HG02885 (cell line): ENCODE measurements around the gene RFTN2.
A peak's percentile ranks its signal among the peaks of the same experiment; 100 is the strongest.
"Not testable (repeated sequence)": the region's sequence is repeated elsewhere in the genome, so short reads cannot be mapped to it uniquely, and the experiment has no call there.

Experiments used
- ATAC-seq: cut with Tn5 transposase; IDR thresholded peaks from one replicate; pipeline ENCODE4 v1.9.1; 2021; ENCODE audit warnings: mild to moderate bottlenecking; ENCODE audit not compliant: unreplicated experiment, poor library complexity

The RFTN2 gene

GRCh38 chr2:197677056-197677455, 1.7 kb upstream of the RFTN2 start:
- no peak for ATAC-seq

DNA sequence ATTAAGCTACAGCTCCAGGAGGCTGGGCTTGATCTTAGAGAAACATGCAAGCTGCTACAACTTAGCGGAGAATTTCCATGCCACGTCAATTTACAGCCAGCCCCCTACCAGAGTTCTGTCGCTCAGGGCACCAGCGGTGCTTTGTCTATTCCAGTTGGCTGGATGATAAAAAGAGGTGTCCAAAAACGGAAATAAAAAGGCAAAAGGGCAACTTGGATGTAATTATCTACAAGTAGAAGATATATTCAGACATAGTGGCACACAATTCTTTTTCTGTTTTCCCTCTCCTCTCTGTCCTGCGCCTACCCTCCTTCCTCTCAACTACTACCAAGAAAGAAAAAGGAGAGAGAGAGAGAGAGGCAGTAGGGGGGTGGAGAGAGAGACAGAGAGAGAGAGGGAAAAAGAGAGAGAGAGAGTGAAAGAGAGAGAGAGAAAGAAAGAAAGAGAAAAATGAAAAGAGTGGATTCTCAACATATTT, 363 bp upstream of the RFTN2 start:
- no peak for ATAC-seq

GRCh38 chr2:197674591-197674990, 796 bp downstream of the RFTN2 start:
- ATAC-seq: no peak

GRCh38 chr2:197674060-197674459, 1.3 kb downstream of the RFTN2 start:
- no peak for ATAC-seq

- ATAC-seq: no peak
Observed at GRCh38 chr2:197673606-197674005, 1.8 kb downstream of the RFTN2 start.

GRCh38 chr2:197673106-197673505, 2.3 kb downstream of the RFTN2 start:
- no peak for ATAC-seq

DNA sequence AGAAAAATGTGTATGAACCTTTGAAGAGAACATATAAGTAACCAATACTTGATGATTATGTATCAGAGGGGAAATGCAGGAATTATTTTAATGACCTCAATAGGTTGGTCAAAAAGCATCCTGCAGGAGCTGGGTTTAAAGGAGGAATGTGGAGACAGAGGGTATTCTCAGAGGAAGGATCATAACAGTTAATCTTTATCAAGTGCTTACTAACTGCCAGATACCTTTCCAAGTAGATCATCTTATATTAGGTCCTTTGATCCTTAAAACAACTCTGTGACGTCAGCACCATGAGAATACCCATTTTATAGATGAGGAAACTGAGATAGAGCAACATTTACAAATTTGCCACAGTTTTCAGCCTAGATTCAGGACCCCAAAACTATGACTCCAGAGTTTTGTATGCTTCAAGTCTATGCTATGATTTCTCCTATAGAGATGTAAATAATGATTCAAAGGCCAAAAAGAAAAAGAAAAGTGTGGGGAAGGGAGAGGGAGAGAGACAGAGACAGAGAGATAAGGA, 3.0 kb downstream of the RFTN2 start:
- ATAC-seq: no peak

- no peak for ATAC-seq
Observed at GRCh38 chr2:197669077-197669476, 6.3 kb downstream of the RFTN2 start.

GRCh38 chr2:197668296-197668695, 7.1 kb downstream of the RFTN2 start:
- ATAC-seq: no peak

DNA sequence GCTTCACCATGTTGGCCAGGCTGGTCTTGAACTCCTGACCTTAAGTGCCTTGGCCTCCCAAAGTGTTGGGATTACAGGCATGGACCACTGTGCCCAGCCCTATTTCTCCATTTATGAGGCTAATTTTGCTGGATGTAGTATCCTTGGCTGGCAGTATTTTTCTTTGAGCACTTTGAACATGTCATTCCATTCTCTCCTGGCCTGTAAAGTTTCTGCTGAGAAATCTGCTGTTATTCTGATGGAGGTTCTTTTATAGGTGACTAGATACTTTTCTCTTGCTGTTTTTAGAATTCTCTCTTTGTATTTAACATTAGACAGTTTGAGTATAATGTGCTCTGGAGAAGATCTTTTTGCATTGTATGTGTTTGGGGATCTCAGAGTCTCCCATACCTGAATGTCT, 9.1 kb downstream of the RFTN2 start:
- no peak for ATAC-seq

- no peak for ATAC-seq
Observed at GRCh38 chr2:197661626-197662025, 13.8 kb downstream of the RFTN2 start.

- ATAC-seq: no peak
Observed at GRCh38 chr2:197657562-197657961, 17.8 kb downstream of the RFTN2 start.

- ATAC-seq: no peak
Observed at GRCh38 chr2:197647961-197648690, 27.3 kb downstream of the RFTN2 start.

DNA sequence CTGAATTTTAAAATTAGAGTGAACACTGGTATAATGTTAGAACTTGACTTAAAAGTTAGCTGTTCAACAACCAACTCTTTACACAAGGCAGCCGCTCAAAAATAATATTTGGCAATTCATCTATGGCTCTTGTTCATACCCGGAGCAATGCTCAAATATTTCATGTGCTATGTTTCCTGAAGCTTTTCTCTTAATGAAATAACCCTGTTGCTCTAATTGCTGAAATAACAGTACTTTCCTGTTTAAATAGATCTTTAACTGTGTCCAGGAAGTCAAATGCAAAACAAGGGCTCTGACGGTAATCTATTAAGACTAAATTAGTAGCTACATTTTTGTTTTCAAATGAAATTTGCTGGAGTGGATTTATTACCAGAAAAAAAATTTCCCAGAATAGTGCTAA, 33.7 kb downstream of the RFTN2 start:
- ATAC-seq: no peak

DNA sequence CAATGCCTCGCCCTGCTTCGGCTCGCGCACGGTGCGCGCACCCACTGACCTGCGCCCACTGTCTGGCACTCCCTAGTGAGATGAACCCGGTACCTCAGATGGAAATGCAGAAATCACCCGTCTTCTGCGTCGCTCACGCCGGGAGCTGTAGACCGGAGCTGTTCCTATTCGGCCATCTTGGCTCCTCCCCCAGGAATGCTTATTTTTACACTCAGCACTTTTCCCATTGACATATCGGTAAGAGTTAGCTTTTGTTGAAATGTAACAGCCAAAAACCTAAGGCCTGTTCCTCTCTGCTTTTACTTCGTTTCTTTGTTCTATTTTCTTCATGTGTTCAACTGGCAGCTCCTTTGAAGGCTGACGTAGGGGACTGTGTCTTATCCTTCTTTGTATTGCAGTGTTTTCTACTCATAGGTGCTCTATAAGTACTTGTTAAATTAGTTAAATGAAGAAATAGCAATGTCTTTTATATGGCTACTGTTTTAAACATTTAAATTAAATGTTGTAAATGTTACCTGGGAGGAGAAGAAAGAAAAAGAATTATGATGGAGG, 34.7 kb downstream of the RFTN2 start:
- ATAC-seq: not testable (repeated sequence)

GRCh38 chr2:197633109-197633657, 42.2 kb downstream of the RFTN2 start:
- no peak for ATAC-seq

GRCh38 chr2:197628043-197628500, 47.3 kb downstream of the RFTN2 start:
- peak; percentile 58 for ATAC-seq

GRCh38 chr2:197626965-197627625, 48.3 kb downstream of the RFTN2 start:
- ATAC-seq: no peak

DNA sequence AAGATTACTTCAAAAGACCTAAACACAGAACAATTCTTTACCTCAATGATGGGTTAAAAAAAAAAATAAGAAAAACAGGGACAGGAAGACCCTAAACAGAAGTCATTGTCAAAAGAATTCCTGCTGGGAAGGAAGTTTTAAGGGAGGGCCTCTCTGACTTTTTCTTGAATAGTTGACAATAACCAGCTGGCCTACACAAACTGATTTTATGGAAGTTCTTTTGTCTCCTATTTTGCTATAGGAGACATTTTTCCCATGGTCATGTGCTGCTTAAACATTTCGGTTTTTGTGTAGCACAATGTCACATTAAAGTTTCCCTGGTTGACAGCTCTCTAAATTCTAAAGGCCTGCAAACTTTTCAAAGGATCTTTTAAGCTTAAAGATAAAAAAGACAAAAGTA, 55.3 kb downstream of the RFTN2 start:
- no peak for ATAC-seq

GRCh38 chr2:197615016-197615652, 60.3 kb downstream of the RFTN2 start:
- ATAC-seq: no peak
